Esophagus (tissue), 2 donors: Measurements from ENCODE around the gene TSHZ2. TPM values are rescaled to one million over a fixed set of nuclear protein-coding genes. Genes with fewer than 3 reads are reported as not detected.

ENCODE experiments used
- H3K27ac ChIP-seq, 2 donors: one replicate each; pipeline ENCODE4 v1.5.1; 2013; ENCODE audit warnings: low read depth in 2 of 2, mild to moderate bottlenecking in 2 of 2, inconsistent platforms in 1 of 2, low read length in 1 of 2, moderate library complexity in 1 of 2
- H3K27me3 ChIP-seq, 2 donors: one replicate each; pipeline ENCODE4 v1.6.1; 2013; ENCODE audit warnings: low read length in 2 of 2, control low read depth in 1 of 2, mild to moderate bottlenecking in 1 of 2; ENCODE audit not compliant: insufficient read depth in 2 of 2, control insufficient read depth in 1 of 2
- H3K36me3 ChIP-seq, 2 donors: one replicate each; pipeline ENCODE4 v1.6.1; 2013; ENCODE audit warnings: low read length in 1 of 2; ENCODE audit not compliant: control insufficient read depth in 2 of 2, insufficient read depth in 2 of 2
- H3K4me1 ChIP-seq, 2 donors: one replicate each; pipeline ENCODE4 v1.6.1; 2013; ENCODE audit warnings: low read length in 1 of 2; ENCODE audit not compliant: control insufficient read depth in 2 of 2, insufficient read depth in 2 of 2
- H3K4me3 ChIP-seq, 2 donors: one replicate each; pipeline ENCODE4 v1.5.1; 2013; ENCODE audit warnings: low read length in 2 of 2, mild to moderate bottlenecking in 2 of 2, low read depth in 1 of 2, moderate library complexity in 1 of 2
- H3K9me3 ChIP-seq, 2 donors: one replicate each; pipeline ENCODE4 v1.6.1; 2013; ENCODE audit warnings: mild to moderate bottlenecking in 2 of 2, low read depth in 1 of 2, low read length in 1 of 2, moderate library complexity in 1 of 2; ENCODE audit not compliant: control insufficient read depth in 2 of 2, insufficient read depth in 1 of 2
- WGBS, 2 donors: extraction: QIAGEN DNeasy Blood & Tissue Kit; methylation state at CpG; one replicate each; pipeline ENCODE4 v1.1.7; 2013; 5-methylcytosine and 5-hydroxymethylcytosine counted together
- polyA plus RNA-seq, 2 donors: library from polyadenylated mRNA; stranded (reverse); fragments of 200-250 nt; gene quantifications; one replicate each; pipeline ENCODE4 v1.2.3, GENCODE V29; 2013
- donor health status: healthy with polysubstance abuse.
- donor health status: Bipolar disorder and iron deficiency.

The TSHZ2 gene
- polyA plus RNA-seq, 2 donors: 4.6 to 11.7 TPM

GRCh38 chr20:53283597-53283996 is 311.4 kb downstream of the TSHZ2 start:
- no peaks in the 10 kb centered on the region for H3K9me3 ChIP-seq
- H3K27ac ChIP-seq: no peak overlapping the region
- no peaks in the 10 kb centered on the region for H3K4me1 ChIP-seq
- no peaks in the 10 kb centered on the region for H3K27me3 ChIP-seq
- H3K4me3 ChIP-seq: no peak overlapping the region
- no peaks in the 10 kb centered on the region for H3K36me3 ChIP-seq
- WGBS, 2 donors: 75 to 81% methylated on average over 3 of the region's 3 CpGs

- Histone ChIP-seq H3K9me3 (no peaks in the 10 kb centered on the region), H3K4me3 (no peak overlapping the region), H3K27me3 (no peaks in the 10 kb centered on the region), H3K36me3 (no peaks in the 10 kb centered on the region), H3K4me1 (no peaks in the 10 kb centered on the region), H3K27ac (no peak overlapping the region)
- WGBS, 2 donors: 93 to 96% methylated on average over 11 of the region's 11 CpGs
Observed at GRCh38 chr20:53284256-53284655, 312.1 kb downstream of the TSHZ2 start.

DNA sequence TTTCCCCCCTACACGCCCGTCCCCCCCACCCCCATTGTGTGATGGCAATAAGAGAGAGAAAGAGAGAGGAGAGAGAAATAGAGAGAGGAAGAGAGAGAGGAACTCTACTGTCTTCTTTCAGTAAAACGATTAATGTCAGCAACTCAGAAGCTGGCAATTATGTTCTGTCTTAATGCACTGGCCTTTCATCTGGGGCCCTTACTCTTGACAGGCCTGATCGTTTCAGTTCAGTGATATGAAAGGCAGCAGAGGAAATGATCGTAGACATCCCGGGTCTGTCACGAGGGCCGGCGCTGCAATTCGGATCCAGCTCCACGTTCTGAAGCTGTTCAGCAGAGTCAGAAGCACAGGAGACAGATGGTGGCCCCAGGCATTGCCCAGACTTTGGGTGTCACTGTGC is 312.5 kb downstream of the TSHZ2 start:
- Histone ChIP-seq H3K4me3 (no peak overlapping the region), H3K27ac (no peak overlapping the region), H3K9me3 (no peaks in the 10 kb centered on the region), H3K27me3 (no peaks in the 10 kb centered on the region), H3K36me3 (no peaks in the 10 kb centered on the region), H3K4me1 (no peaks in the 10 kb centered on the region)
- 83 to 88% methylated on average over 11 of the region's 11 CpGs for WGBS, 2 donors

- H3K36me3 ChIP-seq: no peaks in the 10 kb centered on the region
- H3K27ac ChIP-seq: no peak overlapping the region
- 83 to 87% methylated on average over 2 of the region's 2 CpGs for WGBS, 2 donors
- no peaks in the 10 kb centered on the region for H3K27me3 ChIP-seq
- no peak overlapping the region for H3K4me3 ChIP-seq
- H3K9me3 ChIP-seq: no peaks in the 10 kb centered on the region
- H3K4me1 ChIP-seq: no peaks in the 10 kb centered on the region
Observed at GRCh38 chr20:53287357-53288042, 315.3 kb downstream of the TSHZ2 start.

GRCh38 chr20:53291548-53291947 is 319.4 kb downstream of the TSHZ2 start:
- Histone ChIP-seq H3K4me1 (no peaks in the 10 kb centered on the region), H3K27ac (no peak overlapping the region), H3K9me3 (no peaks in the 10 kb centered on the region), H3K27me3 (no peaks in the 10 kb centered on the region), H3K4me3 (no peak overlapping the region), H3K36me3 (no peaks in the 10 kb centered on the region)
- WGBS, 2 donors: 83 to 91% methylated on average over 3 of the region's 3 CpGs

- WGBS, 2 donors: 93% methylated on average over 1 of the region's 1 CpG
- H3K27me3 ChIP-seq: no peaks in the 10 kb centered on the region
- H3K4me3 ChIP-seq: no peak overlapping the region
Observed at GRCh38 chr20:53292347-53292746, 320.2 kb downstream of the TSHZ2 start.

DNA sequence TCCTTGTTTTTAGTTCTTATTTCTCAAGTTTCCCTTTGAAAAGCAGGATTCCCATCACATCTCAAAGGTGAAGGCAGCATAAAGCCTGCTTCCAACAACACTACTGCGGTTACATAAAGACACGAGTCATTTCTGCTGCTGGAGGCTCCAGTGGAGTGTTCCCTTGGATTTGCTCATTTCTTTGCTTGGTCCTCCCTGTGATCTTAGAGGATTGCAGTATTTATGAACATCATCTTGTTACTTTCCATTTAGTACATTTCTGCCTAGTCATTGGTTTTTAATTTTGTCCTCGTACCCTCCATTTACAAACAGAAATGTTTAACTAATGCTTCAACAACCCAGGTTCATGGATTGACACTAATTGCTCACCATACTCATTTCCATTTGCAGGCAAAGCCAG is 322.6 kb downstream of the TSHZ2 start:
- H3K36me3 ChIP-seq: no peaks in the 10 kb centered on the region
- no peak overlapping the region for H3K27ac ChIP-seq
- no peaks in the 10 kb centered on the region for H3K9me3 ChIP-seq
- H3K4me1 ChIP-seq: no peaks in the 10 kb centered on the region
- WGBS, 2 donors: 89 to 95% methylated on average over 3 of the region's 3 CpGs
- no peak overlapping the region for H3K4me3 ChIP-seq
- H3K27me3 ChIP-seq: no peaks in the 10 kb centered on the region

More at GRCh38 chr20:53292347-53292746, 320.2 kb downstream of the TSHZ2 start:
- Histone ChIP-seq H3K36me3 (no peaks in the 10 kb centered on the region), H3K27ac (no peak overlapping the region), H3K4me1 (no peaks in the 10 kb centered on the region), H3K9me3 (no peaks in the 10 kb centered on the region)

- Histone ChIP-seq H3K27ac (no peak overlapping the region), H3K9me3 (no peaks in the 10 kb centered on the region), H3K4me3 (no peak overlapping the region), H3K27me3 (no peaks in the 10 kb centered on the region), H3K36me3 (no peaks in the 10 kb centered on the region), H3K4me1 (no peaks in the 10 kb centered on the region)
- WGBS, 2 donors: 63 to 74% methylated on average over 2 of the region's 2 CpGs
Observed at GRCh38 chr20:53296025-53296424, 323.9 kb downstream of the TSHZ2 start.

DNA sequence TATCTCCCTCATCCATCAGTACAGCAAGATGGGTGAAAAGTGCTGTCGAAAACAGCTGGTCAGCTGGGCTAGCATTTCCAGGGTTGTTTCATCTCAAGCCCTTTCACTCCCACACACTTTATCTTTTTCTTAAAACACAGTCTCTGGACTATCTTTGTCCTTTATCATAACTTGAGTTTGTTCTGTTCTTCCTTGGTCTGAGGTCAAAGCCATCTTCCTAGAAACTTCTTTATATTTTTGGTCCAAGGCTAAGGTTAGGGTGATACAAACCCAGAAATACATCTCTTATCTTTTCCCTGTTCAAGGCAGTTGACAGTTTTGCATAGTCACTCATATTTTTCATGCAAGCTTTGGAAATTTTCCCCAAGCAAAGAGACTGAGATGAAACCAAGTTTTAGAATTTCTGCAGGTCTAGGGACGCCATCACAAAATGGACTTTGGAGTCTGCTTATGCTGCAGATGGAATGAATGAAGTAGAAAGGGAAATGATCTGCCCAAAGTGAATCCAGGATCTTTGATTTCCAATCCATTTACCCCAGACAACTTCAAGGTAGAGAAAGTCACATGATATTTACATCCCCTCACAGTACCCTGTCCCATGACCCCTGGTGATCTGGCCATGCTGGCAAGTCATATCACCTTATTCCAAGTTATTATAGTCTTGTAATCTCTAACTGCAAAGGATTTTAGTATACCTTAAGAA is 324.4 kb downstream of the TSHZ2 start:
- H3K4me3 ChIP-seq: no peak overlapping the region
- H3K27ac ChIP-seq: no peak overlapping the region
- H3K9me3 ChIP-seq: no peaks in the 10 kb centered on the region
- no peaks in the 10 kb centered on the region for H3K27me3 ChIP-seq
- 92 to 93% methylated on average over 2 of the region's 2 CpGs for whole genome bisulfite sequencing, 2 donors
- H3K4me1 ChIP-seq: no peaks in the 10 kb centered on the region
- H3K36me3 ChIP-seq: no peaks in the 10 kb centered on the region

DNA sequence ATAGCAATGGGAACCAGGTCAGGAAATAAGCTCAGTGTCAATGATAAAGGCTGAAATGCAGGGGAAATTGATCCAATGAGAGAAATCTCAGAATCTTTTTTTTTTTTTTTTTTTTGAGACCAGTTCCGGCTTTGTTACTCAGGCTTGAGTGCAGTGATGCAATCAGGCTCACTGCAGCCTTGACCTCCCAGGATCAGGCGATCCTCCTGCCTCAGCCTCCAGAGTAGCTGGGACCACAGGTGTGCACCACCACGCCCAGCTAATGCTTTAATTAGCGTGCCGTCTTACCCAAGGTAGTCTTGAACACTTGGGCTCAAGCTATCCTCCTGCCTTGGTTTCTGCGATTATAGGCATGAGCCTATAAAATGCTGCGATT is 325.0 kb downstream of the TSHZ2 start:
- WGBS, 2 donors: 93 to 94% methylated on average over 7 of the region's 7 CpGs
- H3K27me3 ChIP-seq: no peaks in the 10 kb centered on the region

More for the DNA sequence above, 325.0 kb downstream of the TSHZ2 start:
- H3K4me1 ChIP-seq: no peaks in the 10 kb centered on the region
- no peaks in the 10 kb centered on the region for H3K36me3 ChIP-seq
- H3K9me3 ChIP-seq: no peaks in the 10 kb centered on the region
- H3K27ac ChIP-seq: no peak overlapping the region
- no peak overlapping the region for H3K4me3 ChIP-seq
